Measurements from ENCODE around the gene GPC6.
"Not testable (repeated sequence)": the region's sequence is repeated elsewhere in the genome, so short reads cannot be mapped to it uniquely, and the experiment has no call there.

Gene GPC6

GRCh38 chr13:94300401-94300800 lies 1073.8 kb downstream of the GPC6 start:
- no peak for DNase-seq (ENCODE audit: low read depth)

GRCh38 chr13:94301487-94301886 lies 1074.9 kb downstream of the GPC6 start:
- no peak for DNase-seq (ENCODE audit: low read depth)

- DNase-seq (ENCODE audit: low read depth) = not testable (repeated sequence)
These were observed 1076.4 kb downstream of the GPC6 start for GRCh38 chr13:94302847-94303565.

- no peak for DNase-seq (ENCODE audit: low read depth)
These were observed 1077.1 kb downstream of the GPC6 start for GRCh38 chr13:94303644-94304174.

GRCh38 chr13:94305033-94305432 lies 1078.4 kb downstream of the GPC6 start:
- no peak for DNase-seq (ENCODE audit: low read depth)

- DNase-seq (ENCODE audit: low read depth) = peak; percentile 57
These were observed 1078.9 kb downstream of the GPC6 start for GRCh38 chr13:94305463-94305862.

- DNase-seq (ENCODE audit: low read depth) = no peak
These were observed 1079.3 kb downstream of the GPC6 start for GRCh38 chr13:94305934-94306333.

GRCh38 chr13:94308832-94309231 lies 1082.2 kb downstream of the GPC6 start:
- DNase-seq (ENCODE audit: low read depth) = no peak

- no peak for DNase-seq (ENCODE audit: low read depth)
These were observed 1083.0 kb downstream of the GPC6 start for GRCh38 chr13:94309576-94309975.

GRCh38 chr13:94309997-94310855 lies 1083.6 kb downstream of the GPC6 start:
- peak; percentile 74 for DNase-seq (ENCODE audit: low read depth)

GRCh38 chr13:94311893-94312292 lies 1085.3 kb downstream of the GPC6 start:
- no peak for DNase-seq (ENCODE audit: low read depth)

GRCh38 chr13:94312511-94313216 lies 1086.1 kb downstream of the GPC6 start:
- DNase-seq (ENCODE audit: low read depth) = no peak

GRCh38 chr13:94313321-94313910 lies 1086.8 kb downstream of the GPC6 start:
- no peak for DNase-seq (ENCODE audit: low read depth)

- DNase-seq (ENCODE audit: low read depth) = no peak
These were observed 1087.3 kb downstream of the GPC6 start for GRCh38 chr13:94313926-94314325.

GRCh38 chr13:94315188-94315587 lies 1088.6 kb downstream of the GPC6 start:
- DNase-seq (ENCODE audit: low read depth) = no peak

GRCh38 chr13:94317063-94317491 lies 1090.5 kb downstream of the GPC6 start:
- DNase-seq (ENCODE audit: low read depth) = no peak

- DNase-seq (ENCODE audit: low read depth) = no peak
These were observed 1091.8 kb downstream of the GPC6 start for GRCh38 chr13:94318418-94318817.

- DNase-seq (ENCODE audit: low read depth) = no peak
These were observed 1092.9 kb downstream of the GPC6 start for GRCh38 chr13:94319501-94319900.

GRCh38 chr13:94322925-94323763 lies 1096.5 kb downstream of the GPC6 start:
- DNase-seq (ENCODE audit: low read depth) = no peak

GRCh38 chr13:94323764-94324758 lies 1097.5 kb downstream of the GPC6 start:
- no peak for DNase-seq (ENCODE audit: low read depth)
